H9 (cell line): ENCODE data around the gene LRP5. TPM values are rescaled to one million over a fixed set of nuclear protein-coding genes. Genes with fewer than 3 reads are reported as not detected.

Experiments used
- DNase-seq: peaks from one replicate; pipeline ENCODE4 v3.0.0-alpha.2; 2017
- H2AFZ ChIP-seq: one replicate; pipeline ENCODE4 v1.6.1; 2013; ENCODE audit warnings: mild to moderate bottlenecking, low read length, control low read depth, moderate library complexity
- H2AK5ac ChIP-seq: 2 replicates; pipeline ENCODE4 v1.6.1; 2013; ENCODE audit warnings: low read length, control low read depth, mixed read lengths; ENCODE audit not compliant: insufficient read length
- H2BK120ac ChIP-seq: one replicate; pipeline ENCODE4 v1.6.1; 2013; ENCODE audit warnings: low read depth, mild to moderate bottlenecking, low read length, control low read depth, inconsistent platforms; ENCODE audit not compliant: poor library complexity, severe bottlenecking
- H2BK12ac ChIP-seq: 2 replicates; pipeline ENCODE4 v1.6.1; 2013; ENCODE audit warnings: low read length, control low read depth, mixed read lengths, low read depth; ENCODE audit not compliant: insufficient read length
- H2BK15ac ChIP-seq: 2 replicates; pipeline ENCODE4 v1.6.1; 2013; ENCODE audit warnings: low read depth, low read length, control low read depth
- H2BK20ac ChIP-seq: one replicate; pipeline ENCODE4 v1.6.1; 2013; ENCODE audit warnings: low read depth, mild to moderate bottlenecking, low read length, control low read depth, inconsistent platforms; ENCODE audit not compliant: poor library complexity, severe bottlenecking
- H2BK5ac ChIP-seq: 2 replicates; pipeline ENCODE4 v1.6.1; 2013; ENCODE audit warnings: low read length, control low read depth, mixed read lengths; ENCODE audit not compliant: insufficient read length
- H3K14ac ChIP-seq: 2 replicates; pipeline ENCODE4 v1.6.1; 2013; ENCODE audit warnings: low read length, control low read depth; ENCODE audit not compliant: insufficient read depth
- H3K18ac ChIP-seq: 2 replicates; pipeline ENCODE4 v1.6.1; 2013; ENCODE audit warnings: low read depth, mild to moderate bottlenecking, mixed read lengths, low read length, control low read depth; ENCODE audit not compliant: insufficient read length
- H3K23ac ChIP-seq: 2 replicates; pipeline ENCODE4 v1.6.1; 2013; ENCODE audit warnings: low read length, control low read depth, mixed read lengths, low read depth; ENCODE audit not compliant: insufficient read length
- H3K23me2 ChIP-seq: 2 replicates; pipeline ENCODE4 v1.6.1; 2013; ENCODE audit warnings: low read depth, mild to moderate bottlenecking, mixed read lengths, low read length, control low read depth; ENCODE audit not compliant: insufficient read length, poor library complexity, severe bottlenecking
- H3K27ac ChIP-seq: 2 replicates; pipeline ENCODE4 v1.5.1; 2013; ENCODE audit warnings: low read length, control low read depth, mixed read lengths, low read depth; ENCODE audit not compliant: insufficient read length
- H3K27me3 ChIP-seq: 2 replicates; pipeline ENCODE4 v1.6.1; 2013; ENCODE audit warnings: low read length, control low read depth, inconsistent platforms; ENCODE audit not compliant: insufficient read depth
- H3K4ac ChIP-seq: 2 replicates; pipeline ENCODE4 v1.6.1; 2013; ENCODE audit warnings: low read depth, mild to moderate bottlenecking, control low read depth, inconsistent platforms, low read length, moderate library complexity
- H3K4me1 ChIP-seq: 2 replicates; pipeline ENCODE4 v1.6.1; 2013; ENCODE audit warnings: low read length, control low read depth, inconsistent platforms; ENCODE audit not compliant: insufficient read depth
- H3K4me2 ChIP-seq: 2 replicates; pipeline ENCODE4 v1.6.1; 2013; ENCODE audit warnings: low read length, control low read depth, mixed read lengths; ENCODE audit not compliant: insufficient read length, insufficient read depth
- H3K56ac ChIP-seq: 2 replicates; pipeline ENCODE4 v1.6.1; 2013; ENCODE audit warnings: low read depth, mild to moderate bottlenecking, mixed read lengths, low read length, control low read depth; ENCODE audit not compliant: insufficient read length
- H3K79me1 ChIP-seq: 2 replicates; pipeline ENCODE4 v1.6.1; 2013; ENCODE audit warnings: low read depth, mild to moderate bottlenecking, moderate library complexity, low read length, control low read depth, inconsistent platforms; ENCODE audit not compliant: insufficient read depth, poor library complexity, severe bottlenecking
- H3K79me2 ChIP-seq: 2 replicates; pipeline ENCODE4 v1.6.1; 2013; ENCODE audit warnings: low read length, control low read depth, inconsistent platforms; ENCODE audit not compliant: insufficient read depth
- H3K9ac ChIP-seq: 2 replicates; pipeline ENCODE4 v1.6.1; 2013; ENCODE audit warnings: low read length, control low read depth, mixed read lengths; ENCODE audit not compliant: insufficient read length; ENCODE audit errors: extremely low read depth
- H3K9me3 ChIP-seq: one replicate; pipeline ENCODE4 v1.6.1; 2013; ENCODE audit warnings: low read depth, low read length, inconsistent platforms; ENCODE audit not compliant: control insufficient read depth
- H3T11ph ChIP-seq: one replicate; pipeline ENCODE4 v1.6.1; 2013; ENCODE audit warnings: mild to moderate bottlenecking, low read length, control low read depth, inconsistent platforms
- H4K20me1 ChIP-seq: one replicate; pipeline ENCODE4 v1.6.1; 2013; ENCODE audit not compliant: control insufficient read depth, insufficient read length, insufficient read depth
- H4K5ac ChIP-seq: 2 replicates; pipeline ENCODE4 v1.6.1; 2013; ENCODE audit warnings: low read depth, mild to moderate bottlenecking, mixed read lengths, low read length, control low read depth; ENCODE audit not compliant: insufficient read length
- H4K8ac ChIP-seq: replicated peaks from 2 replicates; pipeline ENCODE4 v1.6.1; 2013; ENCODE audit warnings: low read length, control low read depth, mixed read lengths, low read depth; ENCODE audit not compliant: insufficient read length
- H4K91ac ChIP-seq: 2 replicates; pipeline ENCODE4 v1.6.1; 2013; ENCODE audit warnings: low read depth, mild to moderate bottlenecking, moderate library complexity, mixed read lengths, low read length, control low read depth; ENCODE audit not compliant: insufficient read length
- H3K27ac Mint-ChIP-seq, 3 experiments: 2 replicates in 2 of 3; 3 replicates in 1 of 3; pipeline ENCODE4 v1.8.0; 2020 to 2021; ENCODE audit warnings: mixed read lengths in 3 of 3, mild to moderate bottlenecking in 1 of 3, moderate library complexity in 1 of 3
- H3K27me3 Mint-ChIP-seq: 2 replicates; pipeline ENCODE4 v1.8.0; 2021; ENCODE audit warnings: low read depth, mild to moderate bottlenecking, moderate library complexity, mixed read lengths
- H3K36me3 Mint-ChIP-seq, 3 experiments: 2 replicates in 2 of 3; 3 replicates in 1 of 3; pipeline ENCODE4 v1.8.0; 2020 to 2021; ENCODE audit warnings: low read depth in 3 of 3, mixed read lengths in 3 of 3; ENCODE audit not compliant: insufficient read depth in 1 of 3
- H3K4me1 Mint-ChIP-seq, 2 experiments: 2 replicates each; pipeline ENCODE4 v1.8.0; 2020; ENCODE audit warnings: mixed read lengths in 2 of 2
- H3K4me3 Mint-ChIP-seq, 2 experiments: 2 replicates in 1 of 2; 3 replicates in 1 of 2; pipeline ENCODE4 v1.8.0; 2020 to 2021; ENCODE audit warnings: mild to moderate bottlenecking in 2 of 2, mixed read lengths in 2 of 2, moderate library complexity in 1 of 2
- H3K9me3 Mint-ChIP-seq, 2 experiments: 2 replicates in 1 of 2; 3 replicates in 1 of 2; pipeline ENCODE4 v1.8.0; 2020; ENCODE audit warnings: mild to moderate bottlenecking in 2 of 2, mixed read lengths in 2 of 2, moderate library complexity in 1 of 2
- CTCF ChIP-seq: fragments of 200-600 bp; sonication (generic); conservative IDR thresholded peaks from 3 replicates; pipeline ENCODE4 v1.8.0; 2021; ENCODE audit warnings: antibody characterized with exemption, mild to moderate bottlenecking
- WGBS: extraction: QIAGEN DNeasy Blood & Tissue Kit; methylation state at CpG from one replicate; pipeline ENCODE4 v1.1.7; 2013; ENCODE audit warnings: missing lambda C conversion rate, low lambda C conversion rate, mixed read lengths; ENCODE audit not compliant: insufficient read length; ENCODE audit errors: extremely low coverage; 5-methylcytosine and 5-hydroxymethylcytosine counted together
- total RNA-seq: library from RNA; stranded (reverse); gene quantifications from 2 replicates; pipeline ENCODE4 v1.2.1, GENCODE V29; 2021

The LRP5 gene
- total RNA-seq, 1 experiment from 2014 or later, result 38.4 TPM

DNA sequence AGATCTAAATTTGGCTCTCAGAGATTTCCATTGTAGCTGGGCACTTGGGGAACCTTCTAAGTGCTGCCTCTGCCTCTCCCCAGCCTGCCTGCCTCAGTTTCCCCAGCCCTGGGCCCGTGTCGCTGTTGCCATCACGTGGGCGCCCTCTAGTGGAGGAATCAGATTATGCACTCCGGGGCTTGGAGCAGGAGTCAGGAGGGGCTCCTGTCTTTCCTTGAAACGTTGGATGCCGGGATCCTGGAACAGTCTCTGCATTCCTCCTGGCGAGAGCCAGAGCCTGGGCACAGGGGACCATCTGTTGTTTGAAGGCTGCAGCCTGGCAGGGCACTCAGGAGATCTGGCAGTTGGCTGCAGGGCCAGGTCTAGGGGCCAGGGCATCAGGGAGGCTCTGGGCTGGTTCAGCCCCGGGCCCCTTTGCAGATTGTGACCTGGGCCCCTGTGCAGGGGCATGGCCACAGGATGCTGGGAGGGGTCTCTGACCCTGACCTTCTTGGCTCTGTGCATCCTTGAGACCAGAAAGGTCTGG lies 71.6 kb downstream of the LRP5 start:
- no peaks in the 10 kb centered on the region for H3K23me2 ChIP-seq
- no peak overlapping the region for H3K9ac ChIP-seq
- H2AFZ ChIP-seq, result no peak overlapping the region
- no peak overlapping the region for H2BK120ac ChIP-seq
- Mint-ChIP-seq H3K9me3 (no peaks in the 10 kb centered on the region), H3K36me3 (peaks cover 5 to 11% (median 8%) of the 10 kb centered on the region in 3 experiments; a peak in 4 of 7 replicates), H3K4me3 (no peak overlapping the region), H3K27me3 (no peaks in the 10 kb centered on the region), H3K4me1 (peaks cover 9 to 12% of the 10 kb centered on the region in 2 experiments), H3K27ac (no peak overlapping the region)
- no peak overlapping the region for H2BK20ac ChIP-seq
- H4K20me1 ChIP-seq, result no peaks in the 10 kb centered on the region
- peak; percentile 95 for TF ChIP-seq CTCF
- H3K4me1 ChIP-seq, result no peaks in the 10 kb centered on the region
- peak; percentile 76 for DNase-seq
- no peaks in the 10 kb centered on the region for H3K79me2 ChIP-seq
- H3K4ac ChIP-seq, result no peak overlapping the region
- no peaks in the 10 kb centered on the region for H3K79me1 ChIP-seq
- no peak overlapping the region for H3T11ph ChIP-seq
- no peak overlapping the region for H4K91ac ChIP-seq
- H3K18ac ChIP-seq, result no peak overlapping the region
- H3K4me2 ChIP-seq, result no peak overlapping the region
- no peak overlapping the region for H3K56ac ChIP-seq
- no peaks in the 10 kb centered on the region; the same call in 1 of the 2 replicates for H3K27me3 ChIP-seq
- no peak overlapping the region for H2BK15ac ChIP-seq
- no peak overlapping the region for H3K27ac ChIP-seq
- H2BK12ac ChIP-seq, result no peak overlapping the region
- H3K23ac ChIP-seq, result no peak overlapping the region
- H2AK5ac ChIP-seq, result no peak overlapping the region
- no CpG with 5 or more reads among the region's 9 CpGs for WGBS
- H2BK5ac ChIP-seq, result no peak overlapping the region
- no peak overlapping the region for H4K8ac ChIP-seq
- H4K5ac ChIP-seq, result no peak overlapping the region
- H3K9me3 ChIP-seq, result no peaks in the 10 kb centered on the region
- H3K14ac ChIP-seq, result no peak overlapping the region
